GM19467 (cell line): Measurements from ENCODE around the gene REPS2.
"Not testable (repeated sequence)": the region's sequence is repeated elsewhere in the genome, so short reads cannot be mapped to it uniquely, and the experiment has no call there.

Source experiments
- ATAC-seq: cut with Tn5 transposase; IDR thresholded peaks from one replicate; pipeline ENCODE4 v1.9.1; 2021; ENCODE audit warnings: mild to moderate bottlenecking, moderate library complexity; ENCODE audit not compliant: unreplicated experiment

The REPS2 gene

GRCh38 chrX:16962661-16963060, 16.2 kb downstream of the REPS2 start:
- not testable (repeated sequence) for ATAC-seq

- ATAC-seq, result no peak
Observed at GRCh38 chrX:16963216-16963615, 16.8 kb downstream of the REPS2 start.

- not testable (repeated sequence) for ATAC-seq
Observed at GRCh38 chrX:16964976-16965375, 18.5 kb downstream of the REPS2 start.

- no peak for ATAC-seq
Observed at GRCh38 chrX:16966752-16967448, 20.4 kb downstream of the REPS2 start.

- ATAC-seq, result not testable (repeated sequence)
Observed at GRCh38 chrX:16968753-16969152, 22.3 kb downstream of the REPS2 start.

GRCh38 chrX:16970977-16971376, 24.5 kb downstream of the REPS2 start:
- ATAC-seq, result no peak

- no peak for ATAC-seq
Observed at GRCh38 chrX:16971694-16972093, 25.2 kb downstream of the REPS2 start.

GRCh38 chrX:16975233-16975632, 28.8 kb downstream of the REPS2 start:
- no peak for ATAC-seq

GRCh38 chrX:16977771-16978170, 31.3 kb downstream of the REPS2 start:
- no peak for ATAC-seq

GRCh38 chrX:16978193-16978984, 31.9 kb downstream of the REPS2 start:
- ATAC-seq, result no peak

- ATAC-seq, result no peak
Observed at GRCh38 chrX:16979226-16979625, 32.8 kb downstream of the REPS2 start.

- ATAC-seq, result no peak
Observed at GRCh38 chrX:16981209-16981608, 34.8 kb downstream of the REPS2 start.

GRCh38 chrX:16981980-16982379, 35.5 kb downstream of the REPS2 start:
- ATAC-seq, result no peak

GRCh38 chrX:16983051-16983450, 36.6 kb downstream of the REPS2 start:
- no peak for ATAC-seq

GRCh38 chrX:16985286-16985685, 38.8 kb downstream of the REPS2 start:
- ATAC-seq, result no peak

GRCh38 chrX:16986169-16986568, 39.7 kb downstream of the REPS2 start:
- ATAC-seq, result no peak

- no peak for ATAC-seq
Observed at GRCh38 chrX:16989750-16990149, 43.3 kb downstream of the REPS2 start.

GRCh38 chrX:16990839-16991238, 44.4 kb downstream of the REPS2 start:
- no peak for ATAC-seq

GRCh38 chrX:16992445-16992844, 46.0 kb downstream of the REPS2 start:
- no peak for ATAC-seq

GRCh38 chrX:16992951-16993350, 46.5 kb downstream of the REPS2 start:
- no peak for ATAC-seq

GRCh38 chrX:16993791-16994318, 47.4 kb downstream of the REPS2 start:
- no peak for ATAC-seq

GRCh38 chrX:16994736-16995135, 48.3 kb downstream of the REPS2 start:
- ATAC-seq, result no peak
